Lower leg skin (tissue), 3 donors: Measurements from ENCODE around the gene ADAMTS16.

ENCODE experiments used
- CTCF ChIP-seq, 3 donors: fragments of 450-650 bp; IDR thresholded peaks; one replicate each; pipeline ENCODE4 v1.5.1; 2016; ENCODE audit warnings: antibody characterized with exemption in 3 of 3, mild to moderate bottlenecking in 3 of 3, moderate library complexity in 2 of 3
- POLR2A ChIP-seq, 2 donors: fragments of 450-650 bp; IDR thresholded peaks; one replicate each; pipeline ENCODE4 v1.6.1; 2016 to 2017; ENCODE audit warnings: antibody characterized with exemption in 2 of 2, mild to moderate bottlenecking in 1 of 2, moderate library complexity in 1 of 2

GRCh38 chr5:5252106-5252505, 112.0 kb downstream of the ADAMTS16 start:
- no peak for TF ChIP-seq CTCF (IDR thresholded peaks at IDR 0.05)
- no peak for TF ChIP-seq POLR2A (IDR thresholded peaks at IDR 0.05)
